ENCODE data around the gene TMEM138.
A peak's percentile ranks its signal among the peaks of the same experiment; 100 is the strongest.

Gene TMEM138

GRCh38 chr11:61361741-61362541 lies at the start of gene TMEM138, which contains the start of gene CYB561A3:
Gene TMEM138, plus strand, starts transcription at chr11:61362374. Its CDS starts 2,017 bp downstream, at chr11:61364391.
Gene CYB561A3, minus strand, starts transcription at chr11:61361882. Its CDS starts 5,169 bp downstream, at chr11:61356713.
- DNase-seq: peak; percentile 95

GRCh38 chr11:61315260-61315659 lies 46.9 kb upstream of the TMEM138 start:
- DNase-seq: no peak

- DNase-seq: no peak
Observed at GRCh38 chr11:61325649-61326414, 36.3 kb upstream of the TMEM138 start.

GRCh38 chr11:61327669-61328071 lies 34.5 kb upstream of the TMEM138 start:
- no peak for DNase-seq

GRCh38 chr11:61328351-61328750 lies 33.8 kb upstream of the TMEM138 start:
- no peak for DNase-seq

GRCh38 chr11:61329871-61330270 lies 32.3 kb upstream of the TMEM138 start:
- DNase-seq: no peak

- no peak for DNase-seq
Observed at GRCh38 chr11:61331651-61332050, 30.5 kb upstream of the TMEM138 start.

- DNase-seq: no peak
Observed at GRCh38 chr11:61332281-61332796, 29.8 kb upstream of the TMEM138 start.

- DNase-seq: peak; percentile 96
Observed at GRCh38 chr11:61332797-61333549, 29.2 kb upstream of the TMEM138 start, which contains the start of the genes DDB1 and TKFC. Gene DDB1, minus strand, starts transcription at chr11:61333105. Its CDS starts 137 bp downstream, at chr11:61332968. Gene TKFC, plus strand, starts transcription at chr11:61333228. Its CDS starts 1,501 bp downstream, at chr11:61334729.

- no peak for DNase-seq
Observed at GRCh38 chr11:61333550-61334433, 28.4 kb upstream of the TMEM138 start.

GRCh38 chr11:61334434-61335354 lies 27.5 kb upstream of the TMEM138 start:
- DNase-seq: no peak

- DNase-seq: no peak
Observed at GRCh38 chr11:61335355-61335710, 26.8 kb upstream of the TMEM138 start.

GRCh38 chr11:61336171-61336935 lies 25.8 kb upstream of the TMEM138 start:
- peak; percentile 80 for DNase-seq

- DNase-seq: no peak
Observed at GRCh38 chr11:61337706-61338470, 24.3 kb upstream of the TMEM138 start.

- no peak for DNase-seq
Observed at GRCh38 chr11:61338783-61339489, 23.2 kb upstream of the TMEM138 start.

GRCh38 chr11:61339490-61339878 lies 22.7 kb upstream of the TMEM138 start:
- no peak for DNase-seq

GRCh38 chr11:61340979-61341378 lies 21.2 kb upstream of the TMEM138 start:
- DNase-seq: no peak

- no peak for DNase-seq
Observed at GRCh38 chr11:61341706-61342105, 20.5 kb upstream of the TMEM138 start.
